Activated T-cell treated with anti-CD3 and anti-CD28 coated beads, Interleukin-2, amount 50 U/mL, for 24 hours (primary cell): ENCODE results near the gene IP6K1.

Source experiments
- DNase-seq: peaks from one replicate; pipeline ENCODE4 v3.0.0-alpha.2; 2020
- H3K27ac Mint-ChIP-seq: 2 replicates; pipeline ENCODE4 v1.8.0; 2020; ENCODE audit warnings: mild to moderate bottlenecking, mixed read lengths
- H3K27me3 Mint-ChIP-seq: 2 replicates; pipeline ENCODE4 v1.8.0; 2020; ENCODE audit warnings: mixed read lengths
- H3K36me3 Mint-ChIP-seq: 2 replicates; pipeline ENCODE4 v1.8.0; 2020; ENCODE audit warnings: low read depth, mixed read lengths
- H3K4me1 Mint-ChIP-seq: 2 replicates; pipeline ENCODE4 v1.8.0; 2020; ENCODE audit warnings: low read depth, mixed read lengths
- H3K4me3 Mint-ChIP-seq: 2 replicates; pipeline ENCODE4 v1.8.0; 2020; ENCODE audit warnings: mild to moderate bottlenecking, moderate library complexity, mixed read lengths
- H3K9me3 Mint-ChIP-seq: 2 replicates; pipeline ENCODE4 v1.8.0; 2020; ENCODE audit warnings: mixed read lengths

The IP6K1 gene

DNA sequence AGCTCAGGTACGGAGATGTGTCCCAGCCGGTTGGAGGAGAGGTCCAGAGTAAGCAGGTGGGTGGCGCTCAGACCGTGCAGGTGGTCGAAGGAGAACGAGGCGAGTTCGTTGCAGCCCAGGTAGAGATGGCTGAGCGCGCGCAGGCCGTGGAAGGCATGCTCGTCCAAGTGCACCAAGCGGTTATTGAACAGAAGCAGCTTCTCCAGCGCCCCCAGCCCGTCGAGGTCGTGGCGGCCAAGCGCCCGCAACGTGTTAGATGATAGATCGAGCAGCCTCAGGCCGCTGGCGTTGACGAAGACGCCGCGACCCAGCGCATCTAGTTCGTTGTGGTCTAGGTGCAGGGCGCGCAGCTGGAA, 67.5 kb downstream of the IP6K1 start:
- peak overlapping the region; percentile 75 for H3K4me3 Mint-ChIP-seq
- H3K9me3 Mint-ChIP-seq, result no peaks in the 10 kb centered on the region
- peak overlapping the region; percentile 77 for H3K27ac Mint-ChIP-seq
- H3K27me3 Mint-ChIP-seq, result no peaks in the 10 kb centered on the region
- peaks cover 69% of the 10 kb centered on the region for H3K36me3 Mint-ChIP-seq
- H3K4me1 Mint-ChIP-seq, result peaks cover 47% of the 10 kb centered on the region
- DNase-seq, result no peak

DNA sequence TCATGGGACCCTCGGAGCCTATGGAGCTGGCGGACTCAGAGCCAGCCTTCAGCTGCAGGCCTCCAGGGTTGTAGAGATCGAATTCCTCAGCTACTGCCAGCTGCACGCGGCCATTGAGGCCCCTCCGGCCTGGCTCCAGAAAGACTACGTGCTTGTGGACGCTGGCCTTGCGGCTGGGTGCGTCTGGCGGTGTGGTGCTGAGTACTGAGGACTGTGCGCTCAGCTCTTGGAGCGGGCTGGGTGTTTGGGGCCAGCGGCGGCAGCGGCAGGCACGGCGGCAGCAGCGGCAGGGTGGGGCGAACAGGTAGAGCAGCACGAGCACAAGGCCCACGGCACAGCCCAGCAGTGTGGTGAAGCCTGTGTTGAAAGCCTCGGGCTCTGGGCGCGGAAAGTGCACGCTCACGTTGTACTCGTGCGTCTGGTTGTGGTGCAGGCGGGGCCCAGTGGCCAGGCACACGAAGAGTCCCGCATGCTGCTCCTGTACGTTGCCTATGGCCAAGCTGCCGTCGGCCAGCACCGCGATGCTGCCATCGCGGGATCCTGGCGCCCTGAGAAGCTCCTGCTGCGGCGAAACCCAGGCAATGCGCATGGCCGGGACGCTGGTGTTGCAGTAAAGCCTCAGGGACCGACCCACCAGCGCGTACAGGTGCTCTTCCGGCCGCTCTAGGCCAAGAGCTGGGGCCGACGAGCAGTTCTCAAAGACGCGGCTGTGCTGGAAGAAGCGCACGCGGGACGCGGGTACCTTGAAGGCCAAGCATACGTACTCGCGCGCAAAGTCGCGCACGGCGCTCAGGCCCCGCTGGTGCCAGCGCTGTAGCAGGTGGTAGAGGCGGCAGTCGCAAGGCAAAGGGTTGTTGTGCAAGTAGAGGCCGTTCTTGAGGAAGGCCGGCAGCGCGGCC, 68.1 kb downstream of the IP6K1 start:
- Mint-ChIP-seq H3K4me1 (peaks cover 46% of the 10 kb centered on the region), H3K9me3 (no peaks in the 10 kb centered on the region), H3K27ac (peak overlapping the region; percentile 77), H3K4me3 (peak overlapping the region; percentile 75), H3K27me3 (no peaks in the 10 kb centered on the region), H3K36me3 (peaks cover 66% of the 10 kb centered on the region)
- peak; percentile 42 for DNase-seq

DNA sequence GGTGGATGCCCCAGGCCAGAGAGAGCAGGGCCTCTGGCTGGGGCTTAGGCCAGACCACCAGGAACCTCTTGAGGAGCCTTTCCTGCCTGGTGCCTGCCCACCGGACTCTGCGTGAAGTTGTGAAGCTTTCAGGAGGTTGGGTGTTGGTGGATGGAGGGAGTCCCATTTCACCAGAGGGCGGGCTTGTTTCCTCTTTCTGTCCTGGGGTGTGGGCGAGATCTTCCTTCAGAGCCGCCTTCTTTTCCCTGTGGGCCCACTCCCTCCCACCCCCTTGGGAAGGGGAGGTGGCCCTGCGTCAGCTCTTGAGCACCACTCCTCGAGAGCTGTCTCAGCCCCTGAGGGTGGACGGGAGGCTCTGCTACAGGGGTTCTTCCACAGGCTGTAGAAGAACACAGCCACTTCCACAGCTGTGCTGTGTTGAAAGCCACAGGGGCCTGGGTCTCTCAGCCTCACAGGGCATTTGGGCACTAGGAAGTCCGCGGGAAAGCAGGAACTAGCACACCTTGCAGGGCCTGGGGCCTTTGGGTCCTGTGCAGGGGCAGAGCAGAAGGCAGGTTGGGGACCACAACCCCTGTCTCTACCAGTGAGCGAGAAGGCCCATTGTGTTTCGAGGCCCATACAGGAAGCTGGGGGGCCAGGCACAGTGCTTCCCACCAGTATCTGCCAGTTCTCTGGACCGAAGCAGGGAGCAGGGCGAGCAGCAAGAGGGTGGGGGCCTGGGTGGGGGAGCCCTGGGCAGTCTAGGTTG, 69.0 kb downstream of the IP6K1 start:
- no peak overlapping the region for H3K4me3 Mint-ChIP-seq
- no peaks in the 10 kb centered on the region for H3K27me3 Mint-ChIP-seq
- peaks cover 45% of the 10 kb centered on the region for H3K4me1 Mint-ChIP-seq
- no peak for DNase-seq
- peaks cover 59% of the 10 kb centered on the region for H3K36me3 Mint-ChIP-seq
- H3K27ac Mint-ChIP-seq, result peak overlapping the region; percentile 52
- H3K9me3 Mint-ChIP-seq, result no peaks in the 10 kb centered on the region

DNA sequence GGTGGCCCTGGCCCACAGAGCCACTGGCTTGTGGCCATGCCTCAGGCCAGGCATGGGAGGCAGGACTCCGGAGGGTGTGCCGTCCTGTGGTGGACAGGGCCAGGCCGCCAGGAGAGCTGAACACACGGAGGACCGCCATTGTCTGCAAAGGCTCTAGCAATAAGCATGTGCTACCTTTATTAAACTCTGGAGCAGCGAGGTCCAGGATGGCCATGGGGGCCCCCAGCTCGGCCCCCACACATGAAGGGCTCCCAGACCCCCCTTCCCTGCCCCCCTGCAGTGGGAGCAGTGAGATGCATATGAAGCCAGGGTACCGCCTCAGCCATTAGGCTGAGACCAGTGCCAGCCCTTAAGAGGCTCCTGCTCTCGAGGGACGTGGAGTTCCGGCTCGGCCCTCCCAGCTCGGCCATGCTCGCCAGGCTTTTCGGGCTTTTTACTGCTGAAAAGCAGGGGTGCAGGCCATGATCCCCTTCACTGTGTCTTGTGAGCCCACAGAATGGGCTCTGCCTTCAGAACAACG, 69.6 kb downstream of the IP6K1 start:
- Mint-ChIP-seq H3K4me3 (no peak overlapping the region), H3K27ac (no peak overlapping the region), H3K9me3 (no peaks in the 10 kb centered on the region), H3K27me3 (no peaks in the 10 kb centered on the region), H3K4me1 (peaks cover 41% of the 10 kb centered on the region), H3K36me3 (peaks cover 56% of the 10 kb centered on the region)
- no peak for DNase-seq

DNA sequence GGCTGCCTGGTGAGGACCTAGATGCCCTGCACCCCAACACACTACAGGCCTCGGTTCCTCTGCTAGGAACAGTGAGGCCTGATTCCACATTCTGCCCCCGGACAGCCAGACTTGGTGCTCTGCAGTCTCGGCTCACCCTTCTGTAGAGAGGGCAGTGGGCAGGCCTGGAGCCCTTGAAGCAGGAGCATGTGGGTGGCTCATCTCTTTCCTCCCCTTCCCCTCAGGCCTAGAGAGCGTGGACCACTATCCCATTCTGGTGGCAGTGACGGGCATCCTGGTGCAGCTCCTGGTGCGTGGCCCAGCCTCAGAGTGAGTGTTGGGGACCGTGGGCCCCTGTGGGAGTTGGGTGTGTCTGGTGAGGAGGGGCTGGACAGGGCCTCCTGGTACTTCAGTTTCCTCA, 70.2 kb downstream of the IP6K1 start:
- H3K27ac Mint-ChIP-seq, result no peak overlapping the region
- no peak overlapping the region for H3K4me3 Mint-ChIP-seq
- H3K27me3 Mint-ChIP-seq, result no peaks in the 10 kb centered on the region
- DNase-seq, result no peak
- H3K9me3 Mint-ChIP-seq, result no peaks in the 10 kb centered on the region
- peaks cover 55% of the 10 kb centered on the region for H3K36me3 Mint-ChIP-seq
- H3K4me1 Mint-ChIP-seq, result peaks cover 38% of the 10 kb centered on the region

DNA sequence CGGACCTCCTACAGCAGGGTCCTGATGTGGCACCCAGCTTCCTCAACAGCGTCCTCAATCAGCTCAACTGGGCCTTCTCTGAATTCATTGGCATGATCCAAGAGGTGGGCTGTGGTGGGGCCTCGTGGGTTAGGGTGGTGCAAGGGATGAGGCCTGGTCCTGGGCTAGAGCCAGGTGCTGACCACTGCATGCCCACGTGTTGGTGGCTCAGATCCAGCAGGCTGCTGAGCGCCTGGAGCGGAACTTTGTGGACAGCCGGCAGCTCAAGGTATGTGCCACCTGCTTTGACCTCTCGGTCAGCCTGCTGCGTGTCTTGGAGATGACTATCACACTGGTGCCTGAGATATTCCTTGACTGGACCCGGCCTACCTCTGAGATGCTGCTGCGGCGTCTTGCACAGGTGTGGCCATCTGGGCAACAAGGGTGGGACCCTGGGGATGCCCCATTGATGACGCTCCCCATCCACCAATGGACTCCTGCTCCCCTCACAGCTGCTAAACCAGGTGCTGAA, 70.7 kb downstream of the IP6K1 start:
- Mint-ChIP-seq H3K9me3 (no peaks in the 10 kb centered on the region), H3K27me3 (no peaks in the 10 kb centered on the region), H3K27ac (peak overlapping the region; percentile 59), H3K4me1 (peaks cover 33% of the 10 kb centered on the region), H3K4me3 (no peak overlapping the region), H3K36me3 (peaks cover 52% of the 10 kb centered on the region)
- DNase-seq, result no peak

DNA sequence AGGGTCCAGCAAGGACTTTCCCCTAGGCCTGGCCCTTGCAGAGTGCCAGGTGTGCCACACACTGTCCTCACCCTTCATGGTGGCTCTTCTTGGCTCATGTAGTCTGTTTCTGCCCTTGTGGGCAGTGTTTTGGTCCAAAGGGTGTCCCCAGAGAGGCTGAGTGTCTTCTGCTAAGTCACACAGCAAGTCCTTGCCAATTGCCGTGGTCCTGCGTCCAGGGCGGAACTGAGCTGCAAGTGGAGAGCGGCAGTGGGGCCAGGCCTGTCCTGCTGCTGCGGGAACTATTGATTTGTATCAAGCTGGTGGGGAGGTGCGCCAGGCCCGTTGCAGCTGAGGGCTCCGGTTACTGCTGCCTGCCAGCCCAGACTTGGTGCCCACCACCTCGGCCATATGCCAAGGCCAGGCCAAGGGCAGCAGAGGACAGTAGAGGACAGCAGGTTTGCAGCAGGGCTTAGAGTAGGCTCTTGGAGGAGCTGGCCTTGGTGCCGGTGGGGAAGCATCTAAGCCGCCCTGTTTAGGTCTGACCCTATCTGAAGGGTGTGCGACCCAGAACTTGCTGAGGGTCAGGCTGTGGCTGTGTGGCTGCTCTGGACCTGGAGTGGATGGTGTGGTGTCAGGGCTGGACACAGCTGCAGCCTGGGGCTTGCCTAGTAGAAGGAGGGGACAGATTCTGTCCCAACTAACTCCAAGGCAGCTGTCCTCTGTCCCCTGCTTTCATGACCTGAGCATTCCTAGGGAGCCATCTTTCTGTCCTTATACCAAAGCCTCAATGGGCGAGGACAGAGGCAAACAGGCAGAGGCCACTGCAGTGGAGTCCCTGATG, 71.4 kb downstream of the IP6K1 start:
- H3K9me3 Mint-ChIP-seq, result no peaks in the 10 kb centered on the region
- no peak overlapping the region for H3K4me3 Mint-ChIP-seq
- DNase-seq, result no peak
- H3K36me3 Mint-ChIP-seq, result peaks cover 47% of the 10 kb centered on the region
- H3K27me3 Mint-ChIP-seq, result no peaks in the 10 kb centered on the region
- peak overlapping the region; percentile 59 for H3K27ac Mint-ChIP-seq
- peaks cover 26% of the 10 kb centered on the region for H3K4me1 Mint-ChIP-seq

DNA sequence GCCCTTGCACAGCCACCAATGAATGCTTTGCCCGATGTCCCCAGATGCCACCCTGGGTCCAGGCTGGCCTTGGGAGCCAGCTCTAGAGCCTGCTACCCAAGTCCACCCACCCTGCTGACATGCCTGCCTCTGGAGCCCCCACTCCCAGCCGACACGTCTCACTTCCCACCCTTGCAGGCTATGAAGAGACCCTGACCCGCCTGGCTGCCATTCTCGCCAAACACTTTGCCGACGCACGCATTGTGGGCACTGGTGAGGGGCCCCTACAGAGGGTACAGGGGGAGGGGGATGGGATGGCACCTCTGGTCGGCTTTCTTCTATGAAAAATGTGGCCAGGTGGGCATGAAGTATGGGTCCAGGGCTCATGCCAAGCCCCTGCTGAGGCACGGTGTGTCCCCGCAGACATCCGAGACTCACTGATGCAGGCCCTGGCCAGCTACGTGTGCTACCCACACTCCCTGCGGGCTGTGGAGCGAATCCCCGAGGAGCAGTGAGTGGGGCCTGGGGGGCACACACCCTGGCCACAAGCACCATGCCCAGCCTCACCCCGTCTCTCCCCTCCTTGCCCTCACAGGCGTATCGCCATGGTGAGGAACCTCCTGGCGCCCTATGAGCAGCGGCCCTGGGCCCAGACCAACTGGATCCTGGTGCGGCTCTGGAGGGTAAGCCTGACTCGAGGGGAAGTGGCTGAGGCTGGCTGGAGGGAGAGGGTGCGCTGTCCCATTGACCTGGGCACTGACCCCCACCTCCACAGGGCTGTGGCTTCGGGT, 72.8 kb downstream of the IP6K1 start:
- no peak for DNase-seq
- no peak overlapping the region for H3K4me3 Mint-ChIP-seq
- no peak overlapping the region for H3K27ac Mint-ChIP-seq
- no peaks in the 10 kb centered on the region for H3K9me3 Mint-ChIP-seq
- H3K27me3 Mint-ChIP-seq, result no peaks in the 10 kb centered on the region
- H3K36me3 Mint-ChIP-seq, result peaks cover 44% of the 10 kb centered on the region
- peaks cover 12% of the 10 kb centered on the region for H3K4me1 Mint-ChIP-seq

DNA sequence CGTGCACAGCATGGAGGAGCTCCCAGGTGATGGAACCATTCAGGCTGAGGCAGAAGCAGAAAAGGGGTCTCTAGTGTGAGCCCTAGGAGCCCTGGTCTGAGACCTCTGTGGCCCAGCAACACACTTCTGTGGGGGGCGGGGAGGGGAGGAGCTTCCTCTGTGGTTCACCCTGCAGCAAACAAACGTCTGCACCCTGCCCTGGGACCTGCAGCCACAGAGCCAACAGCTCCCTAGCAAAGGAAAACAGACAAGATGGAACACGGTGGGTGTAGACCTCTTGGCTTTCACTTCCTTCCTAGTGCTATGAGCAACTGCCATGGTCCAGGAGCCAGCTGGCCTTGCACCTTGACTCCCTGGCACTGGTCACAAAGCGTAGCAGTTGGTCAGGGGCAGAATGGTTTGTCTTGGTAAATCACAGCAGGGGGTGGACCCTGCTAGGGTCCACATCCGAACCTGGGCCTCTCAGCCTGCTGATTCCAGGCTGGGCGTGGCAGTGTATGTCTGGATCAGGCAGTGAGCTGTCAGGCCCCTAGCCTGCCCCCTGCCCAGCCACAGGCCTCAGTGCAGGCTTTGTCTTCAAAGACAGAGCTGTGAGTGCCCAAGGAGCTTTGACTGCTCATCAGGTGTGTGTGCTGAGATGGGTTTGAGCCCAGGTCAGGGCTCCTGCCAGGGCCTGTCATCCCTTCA, 73.6 kb downstream of the IP6K1 start:
- H3K4me3 Mint-ChIP-seq, result no peak overlapping the region

DNA sequence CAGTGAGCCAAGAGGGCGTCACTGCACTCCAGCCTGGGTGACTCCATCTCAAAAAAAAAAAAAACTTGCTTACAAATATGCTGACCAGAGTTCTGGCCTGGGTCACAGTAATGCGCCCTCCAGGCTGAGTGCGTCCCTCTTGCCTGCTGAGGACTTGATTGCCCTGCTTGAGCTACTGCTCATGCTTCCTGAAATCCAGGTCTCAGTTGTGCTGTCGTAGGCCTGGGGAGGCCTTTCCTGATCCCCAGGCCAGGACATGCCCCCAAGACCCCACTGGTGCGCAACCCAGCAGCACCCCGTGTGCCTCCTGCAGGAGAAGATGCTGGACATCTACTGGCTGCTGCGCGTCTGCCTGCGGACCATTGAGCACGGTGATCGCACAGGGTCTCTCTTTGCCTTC, 74.2 kb downstream of the IP6K1 start:
- H3K27me3 Mint-ChIP-seq, result no peaks in the 10 kb centered on the region
- no peak overlapping the region for H3K4me3 Mint-ChIP-seq
- H3K4me1 Mint-ChIP-seq, result peaks cover 10% of the 10 kb centered on the region
- no peak for DNase-seq
- peaks cover 50% of the 10 kb centered on the region for H3K36me3 Mint-ChIP-seq
- H3K9me3 Mint-ChIP-seq, result no peaks in the 10 kb centered on the region
- H3K27ac Mint-ChIP-seq, result peak overlapping the region; percentile 67

More for the DNA sequence above, 73.6 kb downstream of the IP6K1 start:
- Mint-ChIP-seq H3K27ac (peak overlapping the region; percentile 52), H3K4me1 (peaks cover 10% of the 10 kb centered on the region), H3K27me3 (no peaks in the 10 kb centered on the region), H3K36me3 (peaks cover 46% of the 10 kb centered on the region), H3K9me3 (no peaks in the 10 kb centered on the region)
- no peak for DNase-seq

DNA sequence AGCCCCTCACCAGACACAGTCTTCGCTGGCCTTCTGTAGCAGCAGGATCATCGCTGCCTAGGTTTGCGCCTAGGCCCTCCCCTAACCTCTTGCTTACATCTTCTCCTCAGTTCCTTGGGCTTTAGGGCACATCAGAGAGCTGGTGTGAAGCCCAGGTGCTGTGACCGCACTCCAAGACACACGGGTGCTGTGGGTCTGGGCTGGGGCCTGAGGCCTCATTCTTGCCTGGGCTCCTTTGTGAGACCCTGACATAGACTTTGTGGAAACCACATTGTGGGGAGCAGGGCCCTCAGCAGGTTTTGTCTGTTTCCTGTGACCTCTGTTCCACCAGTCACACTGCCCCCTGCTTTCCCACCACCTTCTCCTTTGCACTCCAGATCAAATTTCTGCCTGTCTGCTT, 74.9 kb downstream of the IP6K1 start:
- H3K4me3 Mint-ChIP-seq, result no peak overlapping the region
- H3K36me3 Mint-ChIP-seq, result peaks cover 57% of the 10 kb centered on the region

DNA sequence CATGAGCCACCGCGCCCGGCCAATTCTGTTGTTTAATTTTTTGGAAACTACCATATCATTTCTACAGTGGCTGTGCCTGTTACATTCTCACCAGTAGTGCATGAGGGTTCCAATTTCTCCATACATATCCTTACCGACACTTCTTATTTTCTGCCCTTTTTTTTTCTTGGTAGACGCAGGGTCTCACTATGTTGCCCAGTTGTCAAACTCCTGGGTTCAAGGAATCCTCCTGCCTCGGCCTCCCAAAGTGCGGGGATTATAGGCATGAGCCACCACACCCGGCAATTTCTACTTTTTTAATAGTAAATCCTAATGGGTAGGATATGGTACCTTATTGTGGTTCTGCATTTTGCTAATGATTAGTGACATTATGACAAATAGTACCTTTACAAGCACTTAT, 76.5 kb downstream of the IP6K1 start:
- no peaks in the 10 kb centered on the region for H3K9me3 Mint-ChIP-seq
- H3K4me3 Mint-ChIP-seq, result no peak overlapping the region
- no peaks in the 10 kb centered on the region for H3K27me3 Mint-ChIP-seq
- no peak for DNase-seq
- peaks cover 56% of the 10 kb centered on the region for H3K36me3 Mint-ChIP-seq
- H3K4me1 Mint-ChIP-seq, result peaks cover 10% of the 10 kb centered on the region
- H3K27ac Mint-ChIP-seq, result no peak overlapping the region

More for the DNA sequence above, 74.9 kb downstream of the IP6K1 start:
- peak overlapping the region; percentile 67 for H3K27ac Mint-ChIP-seq
- DNase-seq, result no peak
- H3K9me3 Mint-ChIP-seq, result no peaks in the 10 kb centered on the region
- H3K4me1 Mint-ChIP-seq, result peaks cover 10% of the 10 kb centered on the region
- H3K27me3 Mint-ChIP-seq, result no peaks in the 10 kb centered on the region

DNA sequence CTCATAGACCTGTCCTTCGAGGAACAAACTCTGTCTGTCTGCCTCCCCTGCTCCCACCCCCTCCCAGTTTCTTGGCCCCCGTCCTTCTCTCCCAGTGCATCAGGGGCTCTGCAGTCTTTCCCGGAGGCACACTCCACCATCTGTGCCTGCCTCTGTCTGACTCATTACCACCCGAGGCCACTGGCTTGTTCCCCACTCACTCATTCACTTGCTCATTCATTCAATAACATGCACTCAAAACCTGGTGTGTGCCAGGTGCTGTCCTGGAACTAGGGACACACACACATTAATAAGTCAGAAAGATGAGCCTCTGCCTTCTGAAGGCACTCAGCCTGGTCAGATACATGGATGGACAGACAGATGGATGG, 79.2 kb downstream of the IP6K1 start:
- Mint-ChIP-seq H3K9me3 (no peaks in the 10 kb centered on the region), H3K27ac (no peak overlapping the region), H3K4me3 (no peak overlapping the region), H3K27me3 (no peaks in the 10 kb centered on the region), H3K4me1 (peaks cover 3% of the 10 kb centered on the region), H3K36me3 (peaks cover 76% of the 10 kb centered on the region)
- DNase-seq, result no peak
